NCI-H748 (cell line): ENCODE data around the gene ALDH3B2.
A peak's percentile ranks its signal among the peaks of the same experiment; 100 is the strongest.
"Not testable (repeated sequence)": the region's sequence is repeated elsewhere in the genome, so short reads cannot be mapped to it uniquely, and the experiment has no call there.

Experiments used
- DNase-seq: peaks from one replicate; lab custom pipeline; 2025; ENCODE audit not compliant: unreplicated experiment; lab: John Stamatoyannopoulos, UW

ALDH3B2 gene

DNA sequence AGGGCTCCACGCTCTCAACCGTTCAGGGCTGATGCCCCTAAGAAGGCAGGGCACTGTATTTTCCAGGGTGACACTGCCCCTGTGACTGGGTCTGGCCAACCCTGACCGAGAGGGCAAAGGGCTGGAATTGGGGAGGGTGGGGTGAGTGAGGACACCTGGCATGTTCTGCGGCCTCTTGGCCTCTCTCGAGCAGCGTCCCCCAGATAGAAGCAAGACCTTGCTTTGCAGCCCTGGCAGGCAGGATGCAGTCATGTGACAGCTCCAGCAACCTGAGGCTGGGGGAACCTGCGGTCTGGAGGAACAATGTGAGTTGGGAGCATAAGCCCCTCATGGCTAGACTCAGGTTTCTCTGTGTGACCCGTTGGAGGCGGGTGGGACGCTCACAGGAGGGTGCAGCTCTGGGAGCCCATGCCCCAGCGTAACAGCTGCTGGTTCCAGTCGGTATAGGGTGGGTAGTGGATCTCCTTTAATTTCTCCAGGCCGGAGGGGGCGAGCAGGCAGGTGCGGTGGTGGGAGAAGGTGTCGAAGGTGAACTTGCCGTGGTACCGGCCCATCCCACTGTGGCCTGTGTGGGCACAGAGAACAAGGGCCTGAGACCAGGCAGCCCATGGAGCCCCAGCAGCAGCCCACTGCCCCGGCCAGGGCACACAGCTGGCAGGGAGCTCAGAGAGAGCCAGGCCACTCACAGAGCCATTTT lies 11.4 kb downstream of the ALDH3B2 start:
- no peak for DNase-seq

- no peak for DNase-seq
These were observed 12.1 kb downstream of the ALDH3B2 start for GRCh38 chr11:67662142-67662834.

GRCh38 chr11:67660752-67661151 lies 13.7 kb downstream of the ALDH3B2 start:
- not testable (repeated sequence) for DNase-seq

GRCh38 chr11:67659651-67660165 lies 14.7 kb downstream of the ALDH3B2 start:
- DNase-seq = not testable (repeated sequence)

DNA sequence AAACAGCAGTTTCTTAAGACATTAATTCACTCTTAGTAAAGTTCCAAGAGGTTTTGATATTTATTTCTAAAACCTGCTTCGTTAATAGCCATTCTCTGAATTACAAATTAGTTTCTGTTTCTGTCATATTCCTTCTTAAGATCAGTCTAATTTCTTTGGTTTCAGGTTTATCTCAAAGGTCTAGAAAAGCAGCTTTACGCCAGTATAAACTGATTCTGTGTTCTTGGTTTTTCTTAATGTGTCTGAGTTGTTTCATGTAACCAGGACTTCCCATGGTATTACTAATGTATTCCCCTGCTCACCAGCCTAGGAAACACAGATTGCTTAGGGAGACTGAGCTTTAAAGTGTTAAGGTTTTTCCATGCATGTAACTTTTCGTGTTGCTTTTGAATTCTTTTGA lies 17.1 kb downstream of the ALDH3B2 start:
- DNase-seq = no peak

DNA sequence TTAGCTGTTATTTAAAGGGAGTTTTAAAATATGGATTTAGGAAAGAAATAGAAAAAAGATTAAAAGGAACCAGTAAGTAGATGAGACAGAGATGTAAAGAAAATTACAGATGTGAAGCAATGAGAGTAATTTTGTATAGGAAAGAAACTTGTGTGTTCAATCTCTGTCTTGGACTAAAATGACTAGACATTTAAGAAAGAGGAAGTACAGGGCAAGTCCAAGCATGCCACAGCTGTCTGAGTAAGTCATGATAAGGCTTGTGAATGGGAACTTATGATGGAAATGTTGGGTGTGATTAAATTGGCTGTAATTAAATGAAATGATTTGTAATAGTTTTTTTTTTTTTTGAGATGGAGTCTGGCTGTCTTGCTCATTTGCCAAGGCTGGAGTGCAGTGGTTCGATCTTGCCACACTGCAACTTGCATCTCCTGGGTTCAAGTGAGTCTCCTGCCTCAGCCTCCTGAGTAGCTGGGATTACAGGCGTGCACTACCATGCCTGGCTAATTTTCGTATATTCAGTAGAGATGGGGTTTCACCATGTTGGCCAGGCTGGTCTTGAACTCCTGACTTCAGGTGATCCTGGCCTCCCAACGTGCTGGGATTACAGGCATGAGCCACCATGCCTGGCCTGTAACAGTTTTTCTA lies 18.0 kb downstream of the ALDH3B2 start:
- no peak for DNase-seq

GRCh38 chr11:67654225-67654624 lies 20.2 kb downstream of the ALDH3B2 start:
- no peak for DNase-seq

GRCh38 chr11:67652965-67653845 lies 21.2 kb downstream of the ALDH3B2 start:
- no peak for DNase-seq

GRCh38 chr11:67651976-67652781 lies 22.2 kb downstream of the ALDH3B2 start:
- DNase-seq = no peak

GRCh38 chr11:67649634-67650510 lies 24.6 kb downstream of the ALDH3B2 start:
- DNase-seq = no peak

DNA sequence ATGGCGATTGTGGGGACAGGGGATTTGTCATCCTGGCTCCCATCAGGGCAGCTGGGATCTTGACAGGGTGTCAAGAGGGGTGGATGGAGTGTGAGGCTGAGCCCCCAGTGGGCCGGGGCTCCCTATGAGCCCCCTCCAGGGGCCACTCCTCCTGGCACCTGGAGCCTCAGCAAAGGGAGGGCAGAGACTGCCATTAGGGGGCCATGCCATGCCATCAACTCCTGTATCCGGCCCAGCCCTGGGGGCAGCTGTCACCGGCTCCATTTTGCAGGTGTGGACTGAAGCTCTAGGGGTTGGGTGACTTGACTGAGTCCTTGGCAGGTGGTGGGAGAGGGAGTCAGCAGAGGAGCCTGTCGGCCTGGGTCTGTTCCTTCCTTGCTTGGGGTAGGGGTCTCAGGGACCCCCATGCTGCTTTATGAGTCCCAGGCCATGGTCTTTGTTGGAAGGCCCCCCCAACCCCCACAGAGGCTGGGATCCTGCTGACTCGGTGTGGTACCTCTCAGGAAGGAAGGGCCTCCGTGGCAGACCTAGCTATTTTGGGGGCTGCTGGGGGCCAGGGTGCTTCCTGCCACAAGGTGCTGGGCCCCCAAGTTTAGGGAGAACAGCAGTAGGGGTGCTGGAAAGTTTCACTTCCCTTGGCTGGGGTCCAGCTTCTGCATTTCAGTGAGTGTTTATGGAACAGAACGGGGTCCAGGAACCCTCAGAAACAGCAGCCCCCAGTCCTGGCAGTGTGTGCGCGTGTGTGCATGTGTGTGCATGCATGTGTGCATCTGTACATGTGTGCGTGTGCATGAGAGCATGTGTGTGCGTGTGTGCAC lies 25.4 kb downstream of the ALDH3B2 start:
- no peak for DNase-seq

DNA sequence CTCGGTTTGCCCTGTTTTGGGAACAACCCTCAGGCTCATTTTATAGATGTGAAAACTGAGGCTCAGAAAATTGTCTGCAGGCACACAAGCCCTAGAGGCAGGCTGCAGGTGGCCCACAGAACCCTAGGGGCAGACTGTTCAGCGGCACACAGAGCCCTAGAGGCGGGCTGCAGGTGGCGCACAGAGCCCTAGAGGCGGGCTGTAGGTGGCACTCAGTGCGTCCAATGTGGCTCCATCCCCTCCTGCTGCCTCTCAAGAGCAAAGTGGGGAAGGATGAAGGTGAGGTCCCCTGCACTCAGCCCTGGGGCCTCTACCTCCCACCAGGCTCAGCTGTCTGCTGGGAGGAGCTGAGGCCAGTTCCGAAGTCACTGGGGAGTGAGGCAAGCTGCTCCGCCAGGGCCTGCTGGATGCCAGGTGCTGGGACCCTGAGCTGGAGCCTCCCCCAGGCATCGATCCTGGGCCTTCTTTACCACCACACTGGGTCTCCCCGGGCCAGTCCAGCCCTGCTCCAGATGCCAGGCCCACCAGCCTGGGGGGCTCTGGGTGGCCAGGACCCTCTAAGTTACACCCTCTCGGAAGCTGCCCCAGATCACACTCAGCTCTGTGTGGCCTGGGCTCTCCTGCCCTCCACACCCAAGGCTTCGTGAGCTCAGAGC lies 26.2 kb downstream of the ALDH3B2 start:
- peak; percentile 40 for DNase-seq

- DNase-seq = no peak
These were observed 27.0 kb downstream of the ALDH3B2 start for GRCh38 chr11:67647471-67647870.

DNA sequence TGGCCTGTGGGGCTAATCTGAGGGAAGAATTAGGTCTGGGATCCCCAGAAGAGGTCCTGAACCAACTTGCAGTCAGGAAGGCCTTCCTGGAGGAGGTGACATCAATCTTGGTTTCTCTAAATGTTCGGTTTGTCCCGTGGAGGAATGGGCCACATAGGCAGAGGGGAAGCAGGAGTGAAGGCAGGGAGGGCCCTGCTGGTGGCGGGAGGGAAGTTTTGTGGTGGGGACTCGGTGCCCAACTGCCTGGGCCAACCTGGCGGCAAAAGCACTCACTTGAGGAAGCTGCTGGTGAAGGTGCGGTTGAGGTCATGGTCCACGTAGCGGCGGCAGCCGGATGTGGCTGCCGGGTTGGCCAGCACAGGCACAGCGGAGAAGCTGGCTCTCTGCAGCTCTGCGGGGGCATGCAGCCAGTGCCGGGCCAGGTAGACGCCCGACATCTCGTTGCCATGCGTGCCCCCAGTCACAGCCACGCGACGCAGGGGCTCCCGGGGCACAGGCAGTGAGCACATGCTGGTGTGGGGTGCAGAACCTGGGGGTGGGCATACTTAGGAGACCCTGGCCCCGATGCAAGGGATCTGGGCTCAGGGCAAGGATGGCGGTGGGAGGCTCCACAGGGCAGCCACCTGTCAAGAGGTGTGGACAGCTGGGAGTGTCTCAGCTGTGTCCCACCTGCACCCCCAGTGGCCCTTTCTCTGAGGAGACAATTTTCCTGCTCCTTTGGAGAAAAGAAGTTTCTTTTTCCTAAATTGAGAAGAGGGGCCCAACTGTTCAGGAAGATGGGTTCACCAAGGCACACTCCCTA lies 27.7 kb downstream of the ALDH3B2 start:
- DNase-seq = no peak

DNA sequence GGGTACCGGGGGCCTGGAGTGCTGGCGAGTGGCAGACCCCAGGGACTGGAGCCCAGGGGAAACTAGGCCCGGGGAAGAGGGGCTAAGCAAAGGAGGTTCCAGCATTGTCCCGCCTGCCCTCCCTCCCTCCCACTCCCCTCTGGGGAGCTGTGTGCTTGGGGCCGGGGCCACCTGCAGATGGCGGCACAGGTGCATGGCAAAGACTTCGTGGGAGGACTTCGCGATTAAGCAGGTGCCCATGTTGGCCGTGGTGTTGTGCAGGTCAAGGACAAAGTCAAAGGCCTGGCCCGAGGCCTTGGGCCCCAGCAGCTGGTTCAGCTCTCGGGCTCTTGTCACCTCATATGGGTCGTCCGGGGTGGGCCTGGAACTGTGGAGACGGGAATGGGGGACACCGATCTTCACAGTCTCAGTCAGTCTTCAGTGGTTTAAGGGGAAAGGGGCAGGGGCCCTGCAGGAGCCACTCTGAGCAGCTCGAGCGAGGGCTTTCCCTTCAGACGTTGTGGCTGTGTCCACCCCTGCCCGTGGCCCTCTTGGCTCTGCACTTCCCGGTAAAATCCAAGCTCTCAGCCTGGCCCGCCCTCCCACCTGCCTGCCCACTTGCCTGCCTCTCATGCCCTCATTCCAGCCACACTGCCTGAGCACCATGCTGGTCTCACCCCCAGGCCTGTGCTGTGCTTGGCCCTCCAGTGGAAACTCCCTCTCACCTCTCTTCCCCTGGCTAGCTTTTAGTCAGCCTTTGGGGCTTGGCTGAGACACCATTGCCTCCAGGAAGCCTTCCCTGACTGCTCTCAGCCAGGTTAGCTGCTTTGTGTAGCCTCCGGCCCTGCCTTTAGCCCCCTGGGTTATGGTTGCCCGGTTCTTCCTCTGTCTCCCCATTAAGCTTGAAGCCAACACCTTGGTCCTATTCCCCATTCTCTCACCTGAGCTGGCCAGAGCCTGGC lies 28.6 kb downstream of the ALDH3B2 start:
- no peak for DNase-seq
